GM12878 (cell line): ENCODE data around the gene ZNF202. TPM values are rescaled to one million over a fixed set of nuclear protein-coding genes. Genes with fewer than 3 reads are reported as not detected.

Source experiments
- ATAC-seq: fragments of 200-7000 bp; cut with Tn5 transposase; 3 replicates; pipeline ENCODE4 v1.9.1; 2020; ENCODE audit warnings: mild to moderate bottlenecking, moderate library complexity
- BruUV-seq: library from RNA; stranded (reverse); fragments of 400-500 nt; replicated peaks from 2 replicates; lab custom pipeline; 2021; lab: Mats Ljungman, UMichigan
- CTCF ChIA-PET: fragments of 300-600 bp; sonication (Branson Sonifier 250); formaldehyde crosslinking; extraction: SDS; loops from one replicate; lab custom pipeline; 2021; ENCODE audit warnings: inconsistent platforms; lab: Yijun Ruan, JAX
- POLR2A ChIA-PET: fragments of 350-600 bp; formaldehyde crosslinking; extraction: SDS; loops from one replicate; lab custom pipeline; 2021; ENCODE audit warnings: inconsistent platforms; lab: Charles Lee
- RAD21 ChIA-PET: fragments of 300-600 bp; sonication (Branson Sonifier 250); formaldehyde crosslinking; loops from one replicate; lab custom pipeline; 2023; ENCODE audit warnings: antibody characterized with exemption; ENCODE audit not compliant: unreplicated experiment; lab: Charles Lee
- SMC1A ChIA-PET: fragments of 300-600 bp; sonication (Branson Sonifier 250); formaldehyde crosslinking; loops from one replicate; lab custom pipeline; 2023; ENCODE audit not compliant: unreplicated experiment, uncharacterized antibody; lab: Charles Lee
- DNase-seq: peaks from one replicate; pipeline ENCODE4 v3.0.0-alpha.2; 2011; ENCODE audit warnings: low read depth, low spot score
- FAIRE-seq: peaks from 3 replicates; lab custom pipeline; 2011; peaks lifted over from hg19 to GRCh38; lab: Jason Lieb, UNC
- H2AFZ ChIP-seq: 2 replicates; pipeline ENCODE4 v1.6.0; 2011; ENCODE audit warnings: low read depth, low read length, control low read depth; ENCODE audit not compliant: control insufficient read depth
- H3K27ac ChIP-seq: 2 replicates; pipeline ENCODE4 v1.5.1; 2011; ENCODE audit warnings: control low read depth; ENCODE audit not compliant: control insufficient read depth, insufficient read depth
- H3K27me3 ChIP-seq, 2 experiments: replicated peaks in 1 of 2; 2 replicates each; pipeline versions ENCODE4 v1.6.0 to v1.6.1; 2011; ENCODE audit warnings: low read length in 1 of 2; ENCODE audit not compliant: control insufficient read depth in 2 of 2, insufficient read depth in 2 of 2
- H3K36me3 ChIP-seq, 2 experiments: 2 replicates each; pipeline ENCODE4 v1.5.1; 2011; ENCODE audit warnings: low read length in 1 of 2; ENCODE audit not compliant: control insufficient read depth in 2 of 2, insufficient read depth in 2 of 2
- H3K4me1 ChIP-seq: 2 replicates; pipeline ENCODE4 v1.6.1; 2011; ENCODE audit warnings: mild to moderate bottlenecking, low read length, moderate library complexity, mixed read lengths; ENCODE audit not compliant: control insufficient read depth, insufficient read depth
- H3K4me2 ChIP-seq: 2 replicates; pipeline ENCODE4 v1.6.0; 2011; ENCODE audit warnings: control low read depth; ENCODE audit not compliant: control insufficient read depth, insufficient read depth
- H3K4me3 ChIP-seq: fragments of 200-600 bp; sonication (generic); 2 replicates; pipeline ENCODE4 v1.5.1; 2016
- H3K79me2 ChIP-seq: 2 replicates; pipeline ENCODE4 v1.6.0; 2011; ENCODE audit warnings: low read length; ENCODE audit not compliant: control insufficient read depth, insufficient read depth
- H3K9ac ChIP-seq: 2 replicates; pipeline ENCODE4 v1.8.0; 2011; ENCODE audit warnings: low read length, control low read depth, mixed read lengths; ENCODE audit not compliant: control insufficient read depth, insufficient read depth
- H3K9me3 ChIP-seq: replicated peaks from 3 replicates; pipeline ENCODE4 v1.5.1; 2011; ENCODE audit warnings: mild to moderate bottlenecking, low read length; ENCODE audit not compliant: control insufficient read depth, insufficient read depth
- H4K20me1 ChIP-seq: 2 replicates; pipeline ENCODE4 v1.6.0; 2011; ENCODE audit not compliant: control insufficient read depth, insufficient read depth
- BMI1 ChIP-seq: fragments of 450-650 bp; IDR thresholded peaks from 2 replicates; pipeline ENCODE4 v1.6.1; 2016; ENCODE audit warnings: mild to moderate bottlenecking, moderate library complexity, borderline replicate concordance
- CEBPB ChIP-seq, 2 experiments: fragments of 150-350 bp in 1 of 2; IDR thresholded peaks; 2 replicates each; pipeline ENCODE4 v1.6.1; 2012 to 2014; ENCODE audit warnings: low read depth in 2 of 2, low read length in 2 of 2, borderline replicate concordance in 1 of 2, inconsistent platforms in 1 of 2
- CREM ChIP-seq: IDR thresholded peaks from 2 replicates; pipeline ENCODE4 v1.6.1; 2014; ENCODE audit warnings: antibody characterized with exemption, low read depth
- EP300 ChIP-seq, 2 experiments: fragments of 150-350 bp in 1 of 2; IDR thresholded peaks; 2 replicates each; pipeline ENCODE4 v1.6.1; 2011 to 2012; ENCODE audit warnings: low read depth in 2 of 2, low read length in 2 of 2, borderline replicate concordance in 1 of 2, improper control_type of control experiment in 1 of 2, inconsistent platforms in 1 of 2; ENCODE audit not compliant: control insufficient read depth in 1 of 2
- KLF5 ChIP-seq: fragments of 450-650 bp; IDR thresholded peaks from 2 replicates; pipeline ENCODE4 v1.6.1; 2014; ENCODE audit warnings: mild to moderate bottlenecking; ENCODE audit not compliant: partially characterized antibody
- MTA3 ChIP-seq: IDR thresholded peaks from 2 replicates; pipeline ENCODE4 v1.6.1; 2012; ENCODE audit warnings: low read length, inconsistent platforms, borderline replicate concordance
- MYB ChIP-seq: fragments of 150-350 bp; IDR thresholded peaks from 2 replicates; pipeline ENCODE4 v1.6.1; 2014; ENCODE audit warnings: mild to moderate bottlenecking, low read depth, low read length, borderline replicate concordance
- NFIC ChIP-seq: IDR thresholded peaks from 2 replicates; pipeline ENCODE4 v1.6.1; 2012; ENCODE audit warnings: low read depth, mild to moderate bottlenecking, inconsistent platforms, low read length, moderate library complexity
- SIN3A ChIP-seq: IDR thresholded peaks from 2 replicates; pipeline ENCODE4 v1.6.1; 2012; ENCODE audit warnings: low read depth, low read length, improper control_type of control experiment
- SP1 ChIP-seq: IDR thresholded peaks from one replicate; pipeline ENCODE4 v1.6.1; 2011; ENCODE audit warnings: low read depth, low read length
- STAT1 ChIP-seq: fragments of 450-650 bp; conservative IDR thresholded peaks from 2 replicates; pipeline ENCODE4 v1.6.1; 2014; ENCODE audit warnings: antibody characterized with exemption, mild to moderate bottlenecking
- TBL1XR1 ChIP-seq: IDR thresholded peaks from 2 replicates; pipeline ENCODE4 v1.6.1; 2012; ENCODE audit warnings: low read depth, low read length, improper control_type of control experiment
- ZBTB4 ChIP-seq: fragments of 450-650 bp; formaldehyde crosslinking; IDR thresholded peaks from 2 replicates; pipeline ENCODE4 v1.4.0; 2022; ENCODE audit warnings: mild to moderate bottlenecking, moderate library complexity
- ZNF207 ChIP-seq: fragments of 450-650 bp; IDR thresholded peaks from 2 replicates; pipeline ENCODE4 v1.6.1; 2014; ENCODE audit warnings: antibody characterized with exemption, mild to moderate bottlenecking, borderline replicate concordance
- ZNF622 ChIP-seq: fragments of 450-650 bp; IDR thresholded peaks from 2 replicates; pipeline ENCODE4 v1.6.1; 2017; ENCODE audit warnings: mild to moderate bottlenecking, inconsistent platforms
- WGBS: methylation state at CpG from one replicate; pipeline ENCODE4 v1.1.6; 2016; ENCODE audit warnings: low lambda C conversion rate; ENCODE audit not compliant: insufficient replicate concordance, insufficient coverage; ENCODE audit errors: missing lambda C conversion rate; 5-methylcytosine and 5-hydroxymethylcytosine counted together
- in situ Hi-C: fragments of 300-500 bp; cut with MboI; formaldehyde crosslinking; loops from 9 replicates; pipeline ENCODE4 v1.14.3; 2018; ENCODE audit warnings: mixed read lengths
- intact Hi-C: fragments of 100-400 bp; cut with micrococcal nuclease; formaldehyde crosslinking; loops from one replicate; pipeline ENCODE4 v1.14.2; 2022; ENCODE audit not compliant: unreplicated experiment
- polyA plus RNA-seq, 11 experiments: library from polyadenylated mRNA; depleted of rRNA in 4 of 11; unstranded in 6 of 11; stranded (reverse) in 5 of 11; fragments of >200 nt; fragmentation: Nextera tagmentation in 4 of 11; fragmentation: Illumina TruSeq in 1 of 11; extraction: Ambion mirVana in 4 of 11; extraction: Trizol in 1 of 11; gene quantifications; 1 replicate in 1 of 11; 2 replicates in 10 of 11; pipeline versions ENCODE4 v1.2.1 to v1.2.3, GENCODE V29; 2011 to 2016; ENCODE audit warnings: inconsistent platforms in 2 of 11, missing spikeins in 2 of 11, low read depth in 1 of 11
- total RNA-seq, 4 experiments: library from RNA; depleted of rRNA in 3 of 4; stranded (reverse); fragments of >200 nt in 3 of 4; fragmentation: Illumina TruSeq in 1 of 4; extraction: Trizol in 1 of 4; gene quantifications; 2 replicates each; pipeline versions ENCODE4 v1.2.1 to v1.2.3, GENCODE V29; 2013 to 2021
- TF ChIP-seq, protein P1 (sequence below): IDR thresholded peaks from 2 replicates; pipeline ENCODE4 v1.6.1; 2012; ENCODE audit warnings: low read depth, low read length, improper control_type of control experiment
- TF ChIP-seq, protein P2 (sequence below): fragments of 450-650 bp; IDR thresholded peaks from 2 replicates; pipeline ENCODE4 v1.6.1; 2017; ENCODE audit warnings: mild to moderate bottlenecking, low read depth, inconsistent platforms; ENCODE audit not compliant: poor library complexity, severe bottlenecking
- TF ChIP-seq, protein P3 (sequence below): IDR thresholded peaks from 2 replicates; pipeline ENCODE4 v1.6.1; 2012; ENCODE audit warnings: low read length, inconsistent platforms

The ZNF202 gene
- total and polyA plus RNA-seq, 10 of the 15 experiments (the other 5 are each of a cell fraction or from before 2014, with no cell fraction given) = 2.6 to 13.6 (median 12.2) TPM

DNA sequence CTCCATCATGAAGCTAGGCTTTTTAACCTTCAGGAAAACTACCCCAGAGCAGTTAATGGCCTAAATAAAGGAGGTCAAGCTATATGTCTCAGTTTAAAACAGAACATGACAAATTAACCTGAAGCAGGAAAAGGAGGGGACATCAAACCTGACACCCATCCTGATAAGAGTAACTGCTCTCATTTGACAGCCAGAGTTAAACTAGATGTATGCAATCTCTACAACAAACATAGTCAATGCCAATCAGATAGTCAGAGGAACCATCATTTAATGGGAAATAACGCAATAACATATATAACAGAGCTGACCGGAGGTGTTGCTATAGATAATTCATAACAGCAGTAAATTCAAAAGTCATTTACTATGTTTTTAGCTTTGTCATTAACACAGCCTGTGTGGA is 3.1 kb downstream of the ZNF202 start:
- Histone ChIP-seq H3K4me1 (peaks cover 3% of the 10 kb centered on the region; the same call in 1 of the 2 replicates), H3K4me3 (no peak overlapping the region), H4K20me1 (no peaks in the 10 kb centered on the region), H3K9ac (no peak overlapping the region), H3K27me3 (no peaks in the 10 kb centered on the region), H2AFZ (no peak overlapping the region), H3K9me3 (no peaks in the 10 kb centered on the region), H3K36me3 (0 out of 4 replicates have a peak, but pooled peaks cover 0 to 5% of the 10 kb centered on the region in 2 experiments), H3K27ac (no peak overlapping the region), H3K4me2 (peak overlapping the region; percentile 23; the same call in 1 of the 2 replicates), H3K79me2 (peaks cover 30% of the 10 kb centered on the region)
- ChIA-PET CTCF (interaction anchor here (1.0 to 1.5 kb wide), 6 partner anchors 9 to 162 kb away, joined by 3 to 7 read pairs (median 4); no protein-coding TSS in a partner anchor), RAD21 (no interaction called here), SMC1A (no interaction called here), POLR2A (no interaction called here)
- no TSS peak for BruUV-seq
- intact Hi-C loops (no loop called here), in situ Hi-C loops (no loop called here)
- WGBS = 71% methylated on average over 2 of the region's 2 CpGs
- DNase-seq = no peak
- FAIRE-seq = no peak
- TF ChIP-seq ZNF207 (no peak), MYB (no peak), STAT1 (no peak), TBL1XR1 (no peak), NFIC (no peak), SP1 (no peak), ZNF622 (no peak), EP300 (IDR thresholded peaks at IDR 0.05; ENCODE audit: borderline replicate concordance in 1 of 2, control insufficient read depth in 1 of 2, low read depth in 2 of 2, low read length in 2 of 2) (no peak), SIN3A (no peak), CEBPB (IDR thresholded peaks at IDR 0.05; ENCODE audit: borderline replicate concordance in 1 of 2, low read depth in 2 of 2, low read length in 2 of 2) (no peak), BMI1 (no peak), KLF5 (no peak), CREM (no peak), MTA3 (no peak), ZBTB4 (no peak)
- TF ChIP-seq, protein P1, sequence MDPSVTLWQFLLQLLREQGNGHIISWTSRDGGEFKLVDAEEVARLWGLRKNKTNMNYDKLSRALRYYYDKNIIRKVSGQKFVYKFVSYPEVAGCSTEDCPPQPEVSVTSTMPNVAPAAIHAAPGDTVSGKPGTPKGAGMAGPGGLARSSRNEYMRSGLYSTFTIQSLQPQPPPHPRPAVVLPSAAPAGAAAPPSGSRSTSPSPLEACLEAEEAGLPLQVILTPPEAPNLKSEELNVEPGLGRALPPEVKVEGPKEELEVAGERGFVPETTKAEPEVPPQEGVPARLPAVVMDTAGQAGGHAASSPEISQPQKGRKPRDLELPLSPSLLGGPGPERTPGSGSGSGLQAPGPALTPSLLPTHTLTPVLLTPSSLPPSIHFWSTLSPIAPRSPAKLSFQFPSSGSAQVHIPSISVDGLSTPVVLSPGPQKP = no peak
- TF ChIP-seq, protein P2, sequence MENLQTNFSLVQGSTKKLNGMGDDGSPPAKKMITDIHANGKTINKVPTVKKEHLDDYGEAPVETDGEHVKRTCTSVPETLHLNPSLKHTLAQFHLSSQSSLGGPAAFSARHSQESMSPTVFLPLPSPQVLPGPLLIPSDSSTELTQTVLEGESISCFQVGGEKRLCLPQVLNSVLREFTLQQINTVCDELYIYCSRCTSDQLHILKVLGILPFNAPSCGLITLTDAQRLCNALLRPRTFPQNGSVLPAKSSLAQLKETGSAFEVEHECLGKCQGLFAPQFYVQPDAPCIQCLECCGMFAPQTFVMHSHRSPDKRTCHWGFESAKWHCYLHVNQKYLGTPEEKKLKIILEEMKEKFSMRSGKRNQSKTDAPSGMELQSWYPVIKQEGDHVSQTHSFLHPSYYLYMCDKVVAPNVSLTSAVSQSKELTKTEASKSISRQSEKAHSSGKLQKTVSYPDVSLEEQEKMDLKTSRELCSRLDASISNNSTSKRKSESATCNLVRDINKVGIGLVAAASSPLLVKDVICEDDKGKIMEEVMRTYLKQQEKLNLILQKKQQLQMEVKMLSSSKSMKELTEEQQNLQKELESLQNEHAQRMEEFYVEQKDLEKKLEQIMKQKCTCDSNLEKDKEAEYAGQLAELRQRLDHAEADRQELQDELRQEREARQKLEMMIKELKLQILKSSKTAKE = no peak
- TF ChIP-seq, protein P3, sequence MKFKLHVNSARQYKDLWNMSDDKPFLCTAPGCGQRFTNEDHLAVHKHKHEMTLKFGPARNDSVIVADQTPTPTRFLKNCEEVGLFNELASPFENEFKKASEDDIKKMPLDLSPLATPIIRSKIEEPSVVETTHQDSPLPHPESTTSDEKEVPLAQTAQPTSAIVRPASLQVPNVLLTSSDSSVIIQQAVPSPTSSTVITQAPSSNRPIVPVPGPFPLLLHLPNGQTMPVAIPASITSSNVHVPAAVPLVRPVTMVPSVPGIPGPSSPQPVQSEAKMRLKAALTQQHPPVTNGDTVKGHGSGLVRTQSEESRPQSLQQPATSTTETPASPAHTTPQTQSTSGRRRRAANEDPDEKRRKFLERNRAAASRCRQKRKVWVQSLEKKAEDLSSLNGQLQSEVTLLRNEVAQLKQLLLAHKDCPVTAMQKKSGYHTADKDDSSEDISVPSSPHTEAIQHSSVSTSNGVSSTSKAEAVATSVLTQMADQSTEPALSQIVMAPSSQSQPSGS = no peak
- no peak for ATAC-seq
